T-cell (primary cell): ENCODE measurements around the gene ART4. TPM values are rescaled to one million over a fixed set of nuclear protein-coding genes. Genes with fewer than 3 reads are reported as not detected.

ENCODE experiments used
- ATAC-seq, 4 experiments: fragments of 200-7000 bp in 3 of 4; fragments of 150-1000 bp in 1 of 4; cut with Tn5 transposase; replicated peaks in 1 of 4; 1 replicate in 3 of 4; 2 replicates in 1 of 4; pipeline ENCODE4 v1.10.0; 2021; ENCODE audit warnings: moderate library complexity in 3 of 4, mild to moderate bottlenecking in 2 of 4, moderate number of reproducible peaks in 1 of 4
- CTCF ChIA-PET, 2 donors: fragments of 300-600 bp; sonication (Branson Sonifier 250); formaldehyde crosslinking; loops; one replicate each; lab custom pipeline; 2022; ENCODE audit warnings: antibody characterized with exemption in 2 of 2; lab: Charles Lee
- POLR2A ChIA-PET, 2 donors: fragments of 300-600 bp; sonication (Branson Sonifier 250); formaldehyde crosslinking; loops; one replicate each; lab custom pipeline; 2022; ENCODE audit warnings: antibody characterized with exemption in 2 of 2; lab: Charles Lee
- DNase-seq, 35 experiments: peaks; one replicate each; pipeline versions ENCODE4 v3.0.0 to v3.0.0-alpha.2; 2013 to 2023
- H3K27ac ChIP-seq: one replicate; pipeline ENCODE4 v1.5.1; 2013; ENCODE audit warnings: low read length
- H3K27me3 ChIP-seq, 2 experiments: replicated peaks in 1 of 2; 1 replicate in 1 of 2; 2 replicates in 1 of 2; pipeline versions ENCODE4 v1.6.1 to v1.7.0; 2013; ENCODE audit warnings: low read length in 1 of 2, mixed read lengths in 1 of 2; ENCODE audit not compliant: control insufficient read depth in 2 of 2, insufficient read depth in 2 of 2; ENCODE audit errors: extremely low read depth in 1 of 2
- H3K36me3 ChIP-seq, 2 donors: 1 replicate in 1 of 2; 2 replicates in 1 of 2; pipeline versions ENCODE4 v1.6.1 to v1.7.0; 2013; ENCODE audit warnings: low read length in 1 of 2; ENCODE audit not compliant: control insufficient read depth in 2 of 2, insufficient read depth in 1 of 2; ENCODE audit errors: extremely low read depth in 1 of 2
- H3K4me1 ChIP-seq, 2 experiments: 1 replicate in 1 of 2; 2 replicates in 1 of 2; pipeline versions ENCODE4 v1.6.1 to v1.7.0; 2013; ENCODE audit warnings: low read length in 2 of 2, mixed read lengths in 1 of 2; ENCODE audit not compliant: insufficient read depth in 2 of 2, control insufficient read depth in 1 of 2; ENCODE audit errors: extremely low read depth in 1 of 2
- H3K4me3 ChIP-seq, 2 donors: 1 replicate in 1 of 2; 2 replicates in 1 of 2; pipeline versions ENCODE4 v1.5.1 to v1.7.0; 2013; ENCODE audit warnings: mild to moderate bottlenecking in 2 of 2, low read length in 1 of 2, moderate library complexity in 1 of 2; ENCODE audit not compliant: control insufficient read depth in 1 of 2; ENCODE audit errors: extremely low read depth in 1 of 2
- H3K9me3 ChIP-seq: 2 replicates; pipeline ENCODE4 v1.7.0; 2013
- H3K27ac Mint-ChIP-seq, 2 donors: one replicate each; pipeline ENCODE4 v1.8.0; 2020 to 2021; ENCODE audit warnings: mild to moderate bottlenecking in 2 of 2, mixed read lengths in 2 of 2
- H3K27me3 Mint-ChIP-seq, 2 donors: one replicate each; pipeline ENCODE4 v1.8.0; 2021 to 2022; ENCODE audit warnings: mixed read lengths in 2 of 2
- H3K36me3 Mint-ChIP-seq: one replicate; pipeline ENCODE4 v1.8.0; 2021; ENCODE audit warnings: mixed read lengths
- H3K4me1 Mint-ChIP-seq, 3 donors: one replicate each; pipeline ENCODE4 v1.8.0; 2020 to 2022; ENCODE audit warnings: mixed read lengths in 3 of 3, mild to moderate bottlenecking in 1 of 3
- H3K4me3 Mint-ChIP-seq, 3 donors: one replicate each; pipeline ENCODE4 v1.8.0; 2020 to 2022; ENCODE audit warnings: mild to moderate bottlenecking in 3 of 3, mixed read lengths in 3 of 3, moderate library complexity in 3 of 3
- H3K9me3 Mint-ChIP-seq, 3 donors: one replicate each; pipeline ENCODE4 v1.8.0; 2020 to 2022; ENCODE audit warnings: mixed read lengths in 3 of 3
- WGBS: methylation state at CpG from one replicate; pipeline ENCODE4 v1.1.5; 2013; ENCODE audit warnings: missing lambda C conversion rate; ENCODE audit not compliant: insufficient coverage; 5-methylcytosine and 5-hydroxymethylcytosine counted together
- total RNA-seq, 35 experiments: library from RNA in 6 of 35; stranded (reverse) in 6 of 35; fragments of 120-200 nt in 1 of 35; gene quantifications; one replicate each; pipeline versions ENCODE4 v1.2.1 to v1.2.4 and lab custom pipeline; 2013 to 2026

Gene ART4
- total RNA-seq, 5 donors from 2014 or later (not counting 1 experiment from before 2014, with no cell fraction given): not detected

DNA sequence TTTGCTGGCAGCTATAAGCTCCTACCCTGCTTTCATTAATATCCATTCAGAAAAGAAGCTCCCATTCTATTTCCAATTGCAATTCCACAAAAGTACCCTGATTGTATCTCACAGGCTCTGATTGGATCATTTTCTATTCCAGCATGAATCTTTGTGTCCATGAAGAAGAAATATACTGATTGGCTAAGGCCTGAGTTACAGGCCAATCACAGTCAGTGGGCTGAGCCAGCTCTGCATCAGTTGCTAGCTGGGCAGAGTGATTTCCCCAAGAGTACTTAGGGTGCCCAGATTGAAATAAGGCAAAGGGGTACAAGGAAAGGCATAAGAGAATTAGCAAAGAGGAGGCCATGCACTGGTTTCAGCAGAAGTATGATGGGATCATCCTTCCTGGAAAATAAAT, 14.4 kb downstream of the ART4 start:
- no peak overlapping the region for H3K27ac Mint-ChIP-seq
- peaks cover 8 to 9% of the 10 kb centered on the region in 2 donors for H3K27me3 Mint-ChIP-seq
- Histone ChIP-seq H3K36me3 (no peaks in the 10 kb centered on the region), H3K9me3 (no peaks in the 10 kb centered on the region), H3K27me3 (no peaks in the 10 kb centered on the region), H3K4me1 (no peaks in the 10 kb centered on the region), H3K4me3 (no peak overlapping the region), H3K27ac (no peak overlapping the region)
- H3K4me3 Mint-ChIP-seq: no peak overlapping the region
- H3K36me3 Mint-ChIP-seq: no peaks in the 10 kb centered on the region
- CTCF ChIA-PET: interaction anchor here in 1 of 2 donors (0.7 kb wide), 1 partner anchor 377 kb away, joined by 3 read pairs; no protein-coding TSS in a partner anchor
- DNase-seq (no peak), ATAC-seq (peak in 1 of 4 experiments; percentile 35)
- H3K4me1 Mint-ChIP-seq: no peaks in the 10 kb centered on the region
- POLR2A ChIA-PET: no interaction called here
- no peaks in the 10 kb centered on the region for H3K9me3 Mint-ChIP-seq

DNA sequence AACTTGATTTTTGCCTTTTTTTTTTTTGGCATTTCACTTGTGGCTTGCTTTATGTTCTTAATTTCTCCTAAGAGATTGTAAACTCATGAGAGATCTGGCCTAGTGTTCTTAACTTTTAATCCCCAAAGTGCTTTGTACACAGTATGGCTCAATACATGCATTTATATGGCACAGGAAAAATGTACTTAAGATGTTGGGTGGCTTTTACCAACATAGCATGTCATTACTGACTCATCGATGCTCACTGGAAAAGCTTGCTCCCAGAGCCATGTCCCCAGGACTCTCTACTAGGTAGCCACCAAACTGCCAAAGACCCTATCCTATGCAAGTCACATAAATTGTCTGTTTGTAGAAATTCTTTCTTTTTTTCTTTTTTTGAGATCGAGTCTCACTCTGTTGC, 16.3 kb downstream of the ART4 start:
- Histone ChIP-seq H3K4me3 (no peak overlapping the region), H3K27me3 (no peaks in the 10 kb centered on the region), H3K36me3 (no peaks in the 10 kb centered on the region), H3K4me1 (no peaks in the 10 kb centered on the region), H3K27ac (no peak overlapping the region), H3K9me3 (no peaks in the 10 kb centered on the region)
- Mint-ChIP-seq H3K4me1 (no peaks in the 10 kb centered on the region), H3K4me3 (no peak overlapping the region), H3K36me3 (peaks cover 3% of the 10 kb centered on the region), H3K9me3 (no peaks in the 10 kb centered on the region), H3K27me3 (peaks cover 2 to 4% of the 10 kb centered on the region in 2 donors), H3K27ac (no peak overlapping the region)
- no peak for ATAC-seq
- CTCF ChIA-PET: no interaction called here
- POLR2A ChIA-PET: no interaction called here
- WGBS: no CpG with 5 or more reads among the region's 2 CpGs
- DNase-seq: no peak

DNA sequence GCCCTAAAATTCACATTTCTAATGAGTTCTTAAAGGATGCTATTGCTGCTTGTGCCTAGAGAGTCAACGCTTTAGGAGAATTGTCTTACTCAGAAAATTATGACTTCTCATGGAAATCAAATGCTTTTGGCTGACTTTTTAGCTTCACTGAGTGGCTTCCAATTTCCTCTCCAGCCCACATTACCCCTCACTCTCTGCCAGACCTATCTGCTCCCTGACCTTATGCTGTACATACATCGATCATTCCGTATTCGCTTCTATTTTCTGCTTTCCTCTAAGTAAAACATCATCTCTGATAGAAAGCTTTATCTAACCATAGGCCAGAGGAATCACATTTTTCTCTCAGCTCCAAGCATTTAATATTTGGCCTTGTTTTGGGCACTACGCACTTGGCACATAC, 16.8 kb downstream of the ART4 start:
- Histone ChIP-seq H3K4me3 (no peak overlapping the region), H3K9me3 (no peaks in the 10 kb centered on the region), H3K27me3 (no peaks in the 10 kb centered on the region), H3K4me1 (no peaks in the 10 kb centered on the region), H3K27ac (no peak overlapping the region), H3K36me3 (no peaks in the 10 kb centered on the region)
- H3K4me3 Mint-ChIP-seq: no peak overlapping the region
- no peak overlapping the region for H3K27ac Mint-ChIP-seq
- ChIA-PET POLR2A (no interaction called here), CTCF (interaction anchor here in 1 of 2 donors (1.3 kb wide), 1 partner anchor 13 kb away, joined by 3 read pairs; no protein-coding TSS in a partner anchor)
- H3K36me3 Mint-ChIP-seq: peaks cover 3% of the 10 kb centered on the region
- peaks cover 0 to 2% of the 10 kb centered on the region in 2 donors for H3K27me3 Mint-ChIP-seq
- H3K9me3 Mint-ChIP-seq: no peaks in the 10 kb centered on the region
- no peak for ATAC-seq
- no peaks in the 10 kb centered on the region for H3K4me1 Mint-ChIP-seq
- no peak for DNase-seq
- 100% methylated on average over 4 of the region's 5 CpGs for WGBS

DNA sequence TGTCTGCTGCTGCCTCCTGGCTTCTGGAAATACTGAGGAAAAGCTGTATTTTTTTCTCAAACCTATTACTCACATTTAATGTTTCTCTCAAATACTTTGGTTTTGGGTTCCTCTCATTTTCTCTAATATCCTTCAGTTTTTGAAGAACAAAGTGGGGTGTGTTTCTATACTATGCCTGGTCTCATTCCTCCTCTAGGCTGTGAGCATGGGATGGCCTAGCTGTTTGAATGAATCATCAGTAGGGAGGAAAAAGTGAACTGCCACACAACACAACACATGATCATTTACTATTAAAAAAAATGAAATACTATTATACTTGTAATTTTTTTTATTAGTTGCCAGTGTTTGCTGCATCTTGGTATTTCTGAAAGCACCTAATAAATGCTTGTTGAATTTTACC, 18.1 kb downstream of the ART4 start:
- POLR2A ChIA-PET: interaction anchor here in 1 of 2 donors (0.7 kb wide), 1 partner anchor 12 kb away, joined by 3 read pairs; no protein-coding TSS in a partner anchor
- no peak for DNase-seq
- H3K4me3 Mint-ChIP-seq: no peak overlapping the region
- H3K4me1 ChIP-seq: no peaks in the 10 kb centered on the region
- H3K36me3 ChIP-seq: no peaks in the 10 kb centered on the region
- no peak overlapping the region for H3K4me3 ChIP-seq
- H3K9me3 ChIP-seq: no peaks in the 10 kb centered on the region
- peaks cover 0 to 5% of the 10 kb centered on the region in 2 donors for H3K27me3 Mint-ChIP-seq
- H3K4me1 Mint-ChIP-seq: no peaks in the 10 kb centered on the region
- no peak for ATAC-seq
- H3K9me3 Mint-ChIP-seq: no peaks in the 10 kb centered on the region
- peaks cover 3% of the 10 kb centered on the region for H3K36me3 Mint-ChIP-seq
- CTCF ChIA-PET: interaction anchor here (0.5 to 1.3 kb wide), 3 partner anchors 14 to 106 kb away, joined by 3 to 6 read pairs (median 3); no protein-coding TSS in a partner anchor
- H3K27me3 ChIP-seq: no peaks in the 10 kb centered on the region
- H3K27ac Mint-ChIP-seq: no peak overlapping the region
- H3K27ac ChIP-seq: no peak overlapping the region

DNA sequence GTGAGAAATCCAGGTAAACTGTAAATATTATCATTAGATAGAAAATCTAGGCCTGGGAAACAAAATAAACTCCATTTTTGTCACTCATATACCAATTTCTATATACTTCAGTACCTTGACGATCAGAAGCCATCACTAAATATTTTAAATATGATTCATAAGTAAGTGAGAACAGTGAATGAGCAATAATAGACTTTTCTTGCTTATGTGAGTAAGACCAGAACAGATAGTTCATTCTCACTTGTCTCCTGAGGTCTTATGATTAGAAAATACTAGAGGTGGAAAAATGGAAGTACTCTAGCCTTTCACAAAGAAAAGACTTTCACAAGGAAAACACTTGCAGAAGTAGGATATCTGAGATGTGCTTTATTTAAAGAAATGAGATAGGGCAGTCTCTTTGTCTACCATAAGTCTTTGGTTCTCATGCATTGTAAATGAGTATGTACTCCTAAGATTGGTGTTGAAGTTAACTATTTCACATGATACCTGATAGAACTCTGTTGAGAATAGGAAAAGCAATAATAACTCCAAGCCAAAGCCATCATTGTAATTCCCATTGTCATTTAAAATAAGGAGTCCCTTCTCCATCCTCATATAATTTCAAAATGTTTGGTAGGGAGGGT, 19.2 kb downstream of the ART4 start:
- ChIA-PET POLR2A (no interaction called here), CTCF (interaction anchor here in 1 of 2 donors (0.5 kb wide), 1 partner anchor 14 kb away, joined by 3 read pairs; no protein-coding TSS in a partner anchor)
- H3K36me3 ChIP-seq: no peaks in the 10 kb centered on the region
- WGBS: no CpG with 5 or more reads among the region's 1 CpG
- H3K9me3 Mint-ChIP-seq: no peaks in the 10 kb centered on the region
- ATAC-seq (no peak), DNase-seq (no peak)
- no peak overlapping the region for H3K4me3 Mint-ChIP-seq
- H3K27ac ChIP-seq: no peak overlapping the region
- peaks cover 3% of the 10 kb centered on the region for H3K36me3 Mint-ChIP-seq
- no peak overlapping the region for H3K4me3 ChIP-seq
- H3K27ac Mint-ChIP-seq: no peak overlapping the region
- H3K27me3 ChIP-seq: no peaks in the 10 kb centered on the region
- no peaks in the 10 kb centered on the region for H3K4me1 ChIP-seq
- H3K9me3 ChIP-seq: no peaks in the 10 kb centered on the region
- no peaks in the 10 kb centered on the region for H3K4me1 Mint-ChIP-seq
- peaks cover 0 to 5% of the 10 kb centered on the region in 2 donors for H3K27me3 Mint-ChIP-seq

DNA sequence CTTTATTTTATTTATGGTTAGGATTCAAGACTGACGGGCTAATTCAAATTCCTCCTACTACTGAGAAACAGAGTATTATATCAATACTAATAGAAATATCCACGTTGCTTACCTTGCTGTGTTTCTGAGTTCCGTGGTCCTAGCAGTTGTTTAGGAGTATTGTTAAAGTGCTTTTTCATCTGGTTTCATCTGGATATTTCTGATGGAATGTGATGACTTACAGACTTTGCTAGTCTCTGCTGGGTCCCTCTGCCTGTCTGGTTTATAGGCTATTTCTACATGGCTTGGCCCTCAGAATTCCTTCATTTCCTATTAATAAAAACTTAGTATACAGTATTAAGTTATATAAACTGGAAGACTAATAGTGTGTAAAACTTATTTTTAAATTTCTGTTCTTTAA, 29.3 kb downstream of the ART4 start, which contains the start of gene SMCO3:
Gene SMCO3, minus strand, starts transcription at position 169 of the 400 bp plus-strand sequence. CDS start 7,502 bp downstream, outside the sequence.
- H3K27ac ChIP-seq: no peak within 1 kb of the TSS
- H3K4me3 Mint-ChIP-seq: no peak within 1 kb of the TSS
- H3K4me3 ChIP-seq: no peak within 1 kb of the TSS
- DNase-seq: no peak
- no peak for ATAC-seq
- peaks cover 0 to 4% of the 10 kb centered on the region in 2 experiments for H3K27me3 ChIP-seq
- peaks cover 0 to 3% of the 10 kb centered on the region in 2 experiments for H3K4me1 ChIP-seq
- no peaks in the 10 kb centered on the region for H3K36me3 ChIP-seq
- H3K27ac Mint-ChIP-seq: no peak within 1 kb of the TSS
- no peaks in the 10 kb centered on the region for H3K27me3 Mint-ChIP-seq
- peaks cover 0 to 3% (median 0%) of the 10 kb centered on the region in 3 donors for H3K9me3 Mint-ChIP-seq
- CTCF ChIA-PET: interaction anchor here in 1 of 2 donors (0.6 kb wide), 1 partner anchor 626 kb away, joined by 3 read pairs; no protein-coding TSS in a partner anchor
- POLR2A ChIA-PET: no interaction called here
- no CpG with 5 or more reads among the region's 3 CpGs for WGBS
- no peaks in the 10 kb centered on the region for H3K9me3 ChIP-seq
- H3K4me1 Mint-ChIP-seq: peaks cover 18 to 22% (median 21%) of the 10 kb centered on the region in 3 donors
- H3K36me3 Mint-ChIP-seq: no peaks in the 10 kb centered on the region
